Keratinocyte (primary cell): ENCODE data around the gene PTBP1. TPM values are rescaled to one million over a fixed set of nuclear protein-coding genes. Genes with fewer than 3 reads are reported as not detected.
A peak's percentile ranks its signal among the peaks of the same experiment; 100 is the strongest.

Experiments used
- DNase-seq: peaks from one replicate; pipeline ENCODE4 v3.0.0-alpha.2; 2011; ENCODE audit warnings: low read depth, missing footprints, low spot score
- FAIRE-seq: peaks from 2 replicates; lab custom pipeline; 2011; peaks lifted over from hg19 to GRCh38; lab: Jason Lieb, UNC
- H2AFZ ChIP-seq: 2 replicates; pipeline ENCODE4 v1.6.0; 2012; ENCODE audit warnings: low read length, control low read depth, inconsistent platforms; ENCODE audit not compliant: control insufficient read depth
- H3K27ac ChIP-seq: 2 replicates; pipeline ENCODE4 v1.5.1; 2011; ENCODE audit warnings: low read length; ENCODE audit not compliant: control insufficient read depth, insufficient read depth
- H3K27me3 ChIP-seq: 3 replicates; pipeline ENCODE4 v1.6.0; 2011; ENCODE audit warnings: low read length; ENCODE audit not compliant: control insufficient read depth, insufficient read depth; ENCODE audit errors: extremely low read depth
- H3K36me3 ChIP-seq, 2 experiments: 2 replicates in 1 of 2; 3 replicates in 1 of 2; pipeline ENCODE4 v1.5.1; 2011; ENCODE audit warnings: low read length in 2 of 2, mild to moderate bottlenecking in 1 of 2; ENCODE audit not compliant: control insufficient read depth in 2 of 2, insufficient read depth in 2 of 2; ENCODE audit errors: extremely low read depth in 1 of 2
- H3K4me1 ChIP-seq: 3 replicates; pipeline ENCODE4 v1.5.1; 2011; ENCODE audit warnings: low read length; ENCODE audit not compliant: control insufficient read depth, insufficient read depth; ENCODE audit errors: extremely low read depth
- H3K4me2 ChIP-seq: 3 replicates; pipeline ENCODE4 v1.6.0; 2011; ENCODE audit warnings: low read depth, low read length; ENCODE audit not compliant: control insufficient read depth, insufficient read depth; ENCODE audit errors: extremely low read depth
- H3K4me3 ChIP-seq, 3 experiments: fragments of 200-600 bp in 1 of 3; sonication (generic) in 1 of 3; 2 replicates in 2 of 3; 3 replicates in 1 of 3; pipeline ENCODE4 v1.5.1; 2011 to 2016; ENCODE audit warnings: low read length in 3 of 3, mild to moderate bottlenecking in 3 of 3, control low read depth in 2 of 3, inconsistent platforms in 1 of 3, low read depth in 1 of 3, mixed read lengths in 1 of 3, mixed run types in 1 of 3, moderate library complexity in 1 of 3; ENCODE audit not compliant: control insufficient read depth in 2 of 3, insufficient read depth in 2 of 3; ENCODE audit errors: extremely low read depth in 1 of 3
- H3K79me2 ChIP-seq: 2 replicates; pipeline ENCODE4 v1.6.0; 2012; ENCODE audit warnings: low read length; ENCODE audit not compliant: control insufficient read depth, insufficient read depth
- H3K9ac ChIP-seq: 3 replicates; pipeline ENCODE4 v1.6.0; 2011; ENCODE audit warnings: low read length; ENCODE audit not compliant: control insufficient read depth, insufficient read depth; ENCODE audit errors: extremely low read depth
- H3K9me1 ChIP-seq: 3 replicates; pipeline ENCODE4 v1.6.0; 2011; ENCODE audit warnings: low read length; ENCODE audit not compliant: control insufficient read depth, insufficient read depth; ENCODE audit errors: extremely low read depth
- H3K9me3 ChIP-seq: 2 replicates; pipeline ENCODE4 v1.5.1; 2012; ENCODE audit warnings: low read depth, low read length; ENCODE audit not compliant: control insufficient read depth
- H4K20me1 ChIP-seq: 3 replicates; pipeline ENCODE4 v1.6.0; 2011; ENCODE audit warnings: low read length; ENCODE audit not compliant: control insufficient read depth, insufficient read depth; ENCODE audit errors: extremely low read depth
- EZH2 ChIP-seq: IDR thresholded peaks from one replicate; pipeline ENCODE4 v1.6.1; 2012; ENCODE audit warnings: inconsistent platforms, mild to moderate bottlenecking, low read length, moderate library complexity
- dilution Hi-C: fragments of 300-500 bp; cut with MboI; formaldehyde crosslinking; loops from one replicate; pipeline ENCODE4 v1.7.0; 2020; ENCODE audit warnings: low sequenced_read_pairs; ENCODE audit not compliant: extremely low pct_ligation_motif_present
- polyA minus RNA-seq, 3 experiments: library from RNA; depleted of rRNA, polyadenylated mRNA; stranded (reverse); fragments of >200 nt; gene quantifications; 1 replicate in 1 of 3; 2 replicates in 1 of 3; 3 replicates in 1 of 3; pipeline ENCODE4 v1.2.3, GENCODE V29; 2011
- polyA plus RNA-seq, 5 experiments: library from polyadenylated mRNA; depleted of rRNA in 3 of 5; stranded (reverse) in 3 of 5; stranded (forward) in 1 of 5; unstranded in 1 of 5; fragments of >200 nt; gene quantifications; 1 replicate in 1 of 5; 2 replicates in 3 of 5; 3 replicates in 1 of 5; pipeline versions ENCODE4 v1.2.1 to v1.2.3, GENCODE V29; 2011 to 2012; ENCODE audit warnings: missing spikeins in 2 of 5, low read depth in 1 of 5, low replicate concordance in 1 of 5
- TF ChIP-seq, protein P1 (sequence below), 3 experiments: IDR thresholded peaks in 1 of 3; conservative IDR thresholded peaks in 1 of 3; optimal IDR thresholded peaks in 1 of 3; 2 replicates in 2 of 3; 3 replicates in 1 of 3; pipeline versions ENCODE3 to v1.5.1; 2011; ENCODE audit warnings: low read length in 3 of 3, mild to moderate bottlenecking in 3 of 3, moderate library complexity in 2 of 3, control low read depth in 1 of 3, inconsistent platforms in 1 of 3; ENCODE audit not compliant: insufficient read depth in 2 of 3; ENCODE audit errors: extremely low read depth in 1 of 3

The PTBP1 gene
- 117 to 180 TPM (median 130 TPM) in 3 replicates for polyA plus RNA-seq
- 145 TPM for polyA plus RNA-seq (2011; ENCODE audit: low read depth)
- 112 and 148 TPM in 2 replicates for polyA plus RNA-seq (2011; cell fraction: cytosol; rRNA removed)
- polyA plus RNA-seq (2011; cell fraction: nucleus; rRNA removed) = 151 and 213 TPM in 2 replicates
- 154 and 321 TPM in 2 replicates for polyA plus RNA-seq (2012; ENCODE audit: low replicate concordance)
- polyA minus RNA-seq = 183 to 411 TPM (median 209 TPM) in 3 replicates
- polyA minus RNA-seq (2011; cell fraction: cytosol; rRNA and poly(A)+ RNA removed) = 242 TPM
- polyA minus RNA-seq (2011; cell fraction: nucleus; rRNA and poly(A)+ RNA removed) = 164 and 177 TPM in 2 replicates

DNA sequence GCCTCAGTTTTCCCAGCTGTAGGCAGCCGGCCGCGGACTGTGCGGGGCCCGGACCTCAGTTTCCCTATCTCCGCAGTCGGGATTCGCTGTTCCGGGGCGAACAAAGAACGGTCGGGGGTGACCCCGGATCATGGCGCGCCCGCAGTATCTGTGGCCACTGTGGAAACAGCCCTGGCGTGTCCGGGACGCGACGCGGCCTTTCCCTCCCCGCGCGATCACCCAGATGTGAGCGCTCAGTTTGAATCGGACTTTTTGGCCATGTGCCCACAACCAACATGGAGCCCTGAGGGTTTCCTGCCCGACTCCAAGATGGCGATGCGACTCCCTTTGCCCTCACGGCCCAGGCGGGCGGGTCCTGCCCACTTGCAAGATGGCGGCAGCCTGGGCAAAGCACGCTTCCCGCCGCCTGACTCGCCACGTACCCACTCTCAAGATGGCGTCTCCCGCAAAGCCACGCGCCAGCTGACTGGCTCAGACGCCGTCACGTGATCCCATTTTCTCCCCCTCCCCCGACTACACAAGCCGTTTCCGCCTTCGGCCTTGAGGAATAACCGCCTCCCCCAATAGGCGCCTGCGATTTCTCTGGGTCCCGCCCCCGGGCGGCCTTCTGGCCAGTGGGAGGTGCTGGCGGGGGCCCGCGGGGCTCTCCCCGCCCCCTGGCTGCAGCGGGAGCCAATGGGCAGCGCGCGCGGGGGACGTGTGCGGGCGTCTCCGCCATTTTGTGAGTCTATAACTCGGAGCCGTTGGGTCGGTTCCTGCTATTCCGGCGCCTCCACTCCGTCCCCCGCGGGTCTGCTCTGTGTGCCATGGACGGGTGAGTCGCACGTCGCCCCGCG, at the start of gene PTBP1:
Gene PTBP1 (plus strand): TSS at position 761 of the 836 bp plus-strand sequence. CDS start 46 bp downstream, at position 807.
- Histone ChIP-seq H3K4me3 (peak within 1 kb of the TSS; percentile 83 to 99 (median 91)), H4K20me1 (peaks cover 36% of the 10 kb centered on the region), H3K9ac (peak within 1 kb of the TSS; percentile 91), H3K9me3 (no peaks in the 10 kb centered on the region), H3K9me1 (no peaks in the 10 kb centered on the region), H3K36me3 (peaks cover 10 to 29% of the 10 kb centered on the region in 2 experiments), H3K4me1 (peaks cover 31% of the 10 kb centered on the region), H3K27ac (peak within 1 kb of the TSS; percentile 73), H3K4me2 (peak within 1 kb of the TSS; percentile 96), H3K27me3 (no peaks in the 10 kb centered on the region), H3K79me2 (peaks cover 41% of the 10 kb centered on the region), H2AFZ (peak within 1 kb of the TSS; percentile 85)
- FAIRE-seq (peak; percentile 74), DNase-seq (peak; percentile 100)
- TF ChIP-seq EZH2 = no peak
- TF ChIP-seq, protein P1, sequence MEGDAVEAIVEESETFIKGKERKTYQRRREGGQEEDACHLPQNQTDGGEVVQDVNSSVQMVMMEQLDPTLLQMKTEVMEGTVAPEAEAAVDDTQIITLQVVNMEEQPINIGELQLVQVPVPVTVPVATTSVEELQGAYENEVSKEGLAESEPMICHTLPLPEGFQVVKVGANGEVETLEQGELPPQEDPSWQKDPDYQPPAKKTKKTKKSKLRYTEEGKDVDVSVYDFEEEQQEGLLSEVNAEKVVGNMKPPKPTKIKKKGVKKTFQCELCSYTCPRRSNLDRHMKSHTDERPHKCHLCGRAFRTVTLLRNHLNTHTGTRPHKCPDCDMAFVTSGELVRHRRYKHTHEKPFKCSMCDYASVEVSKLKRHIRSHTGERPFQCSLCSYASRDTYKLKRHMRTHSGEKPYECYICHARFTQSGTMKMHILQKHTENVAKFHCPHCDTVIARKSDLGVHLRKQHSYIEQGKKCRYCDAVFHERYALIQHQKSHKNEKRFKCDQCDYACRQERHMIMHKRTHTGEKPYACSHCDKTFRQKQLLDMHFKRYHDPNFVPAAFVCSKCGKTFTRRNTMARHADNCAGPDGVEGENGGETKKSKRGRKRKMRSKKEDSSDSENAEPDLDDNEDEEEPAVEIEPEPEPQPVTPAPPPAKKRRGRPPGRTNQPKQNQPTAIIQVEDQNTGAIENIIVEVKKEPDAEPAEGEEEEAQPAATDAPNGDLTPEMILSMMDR (optimal IDR thresholded peaks at IDR 0.05 in 1 of 3, IDR thresholded peaks at IDR 0.05 in 1 of 3, conservative IDR thresholded peaks at IDR 0.05 in 1 of 3; ENCODE audit: extremely low read depth in 1 of 3, insufficient read depth in 2 of 3, low read length in 3 of 3) = no peak
- dilution Hi-C loops = no loop called here

DNA sequence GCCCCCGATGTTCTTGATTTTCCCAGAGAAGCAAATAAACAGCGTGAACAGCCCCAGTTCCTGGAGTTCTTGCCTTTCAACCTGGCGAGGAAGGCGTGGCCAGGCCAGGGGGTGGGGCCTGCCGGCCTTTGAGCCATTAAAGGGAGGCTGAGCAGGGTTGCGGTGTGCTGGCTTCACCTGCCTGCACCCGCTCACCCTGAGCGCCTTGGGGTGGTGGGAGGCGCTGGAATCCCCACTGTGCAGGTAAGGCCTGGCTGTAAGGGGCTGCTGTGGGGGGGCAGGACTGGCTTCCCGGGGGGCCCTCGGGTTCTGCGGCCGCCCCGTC, 49.0 kb upstream of the PTBP1 start:
- TF ChIP-seq, protein P1 (optimal IDR thresholded peaks at IDR 0.05 in 1 of 3, IDR thresholded peaks at IDR 0.05 in 1 of 3, conservative IDR thresholded peaks at IDR 0.05 in 1 of 3; ENCODE audit: extremely low read depth in 1 of 3, insufficient read depth in 2 of 3, low read length in 3 of 3) = no peak
- TF ChIP-seq EZH2 = no peak
- no peaks in the 10 kb centered on the region for H3K36me3 ChIP-seq
- no peak overlapping the region for H2AFZ ChIP-seq
- H3K9me3 ChIP-seq = peaks cover 4% of the 10 kb centered on the region
- H3K79me2 ChIP-seq = peaks cover 5% of the 10 kb centered on the region
- H3K4me2 ChIP-seq = no peak overlapping the region
- no peaks in the 10 kb centered on the region for H3K9me1 ChIP-seq
- FAIRE-seq = no peak
- H3K27me3 ChIP-seq = no peaks in the 10 kb centered on the region
- no peak overlapping the region for H3K9ac ChIP-seq
- H3K27ac ChIP-seq = no peak overlapping the region
- no peaks in the 10 kb centered on the region for H4K20me1 ChIP-seq
- peaks cover 8% of the 10 kb centered on the region for H3K4me1 ChIP-seq
- DNase-seq = no peak
- no peak overlapping the region for H3K4me3 ChIP-seq
- dilution Hi-C loops = no loop called here
